Measurements from ENCODE around the gene CDH26.

- peak; percentile 28 for TF ChIP-seq POLR2A (IDR thresholded peaks at IDR 0.05; ENCODE audit: low read length)
- no peak for TF ChIP-seq GATA1 (IDR thresholded peaks at IDR 0.05; ENCODE audit: low read depth, low read length)
These were observed 99.9 kb downstream of the CDH26 start for GRCh38 chr20:60057866-60058807.

Measured in erythroblast (primary cell).